Medulla oblongata (tissue), 1 donor: ENCODE measurements around the gene RFC3.
A peak's percentile ranks its signal among the peaks of the same experiment; 100 is the strongest.
"Not testable (repeated sequence)": the region's sequence is repeated elsewhere in the genome, so short reads cannot be mapped to it uniquely, and the experiment has no call there.

Experiments
- DNase-seq: peaks from one replicate; pipeline ENCODE4 v3.0.0-alpha.2; 2015; ENCODE audit errors: extremely low spot score

Gene RFC3, protein sequence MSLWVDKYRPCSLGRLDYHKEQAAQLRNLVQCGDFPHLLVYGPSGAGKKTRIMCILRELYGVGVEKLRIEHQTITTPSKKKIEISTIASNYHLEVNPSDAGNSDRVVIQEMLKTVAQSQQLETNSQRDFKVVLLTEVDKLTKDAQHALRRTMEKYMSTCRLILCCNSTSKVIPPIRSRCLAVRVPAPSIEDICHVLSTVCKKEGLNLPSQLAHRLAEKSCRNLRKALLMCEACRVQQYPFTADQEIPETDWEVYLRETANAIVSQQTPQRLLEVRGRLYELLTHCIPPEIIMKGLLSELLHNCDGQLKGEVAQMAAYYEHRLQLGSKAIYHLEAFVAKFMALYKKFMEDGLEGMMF

DNA sequence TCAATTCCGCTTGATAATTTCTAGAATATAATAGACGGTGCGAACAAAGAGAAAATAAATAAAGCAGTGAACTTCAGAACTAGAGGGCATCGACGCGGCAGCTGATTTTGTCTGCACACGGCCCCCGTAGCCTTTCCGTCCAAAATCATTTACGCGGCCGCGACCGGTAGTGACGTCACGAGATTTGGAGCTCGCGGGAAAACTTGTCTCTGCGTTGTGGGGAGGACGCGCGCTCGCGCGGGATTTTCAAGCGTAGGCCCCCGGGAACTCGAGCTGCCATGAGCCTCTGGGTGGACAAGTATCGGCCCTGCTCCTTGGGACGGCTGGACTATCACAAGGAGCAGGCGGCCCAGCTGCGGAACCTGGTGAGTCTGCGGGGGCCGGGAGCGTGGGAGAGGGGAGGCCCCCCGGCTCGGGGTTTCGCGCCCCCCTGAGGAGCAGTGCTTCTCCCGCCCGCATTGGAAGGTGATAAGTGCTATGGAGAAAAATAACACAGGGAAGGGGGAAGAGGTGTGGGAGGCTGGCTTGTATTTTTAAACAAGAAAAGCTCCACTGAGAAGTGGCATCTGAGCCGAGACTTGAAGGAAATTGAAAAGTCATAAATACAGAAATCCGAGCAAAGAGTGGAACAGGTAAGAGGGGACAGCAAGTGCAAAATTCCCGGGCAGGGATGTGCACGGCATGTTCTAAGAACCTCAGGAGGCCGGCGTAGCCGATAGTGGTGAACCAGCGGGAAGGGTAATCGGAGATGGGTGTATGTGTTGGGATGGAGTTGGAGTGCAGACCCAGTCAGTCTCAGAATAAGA is at the start of gene RFC3:
TSS of gene RFC3 (plus strand) at position 249 of the 806 bp plus-strand sequence. CDS start at position 279, 30 bp downstream.
- peak; percentile 94 for DNase-seq

DNA sequence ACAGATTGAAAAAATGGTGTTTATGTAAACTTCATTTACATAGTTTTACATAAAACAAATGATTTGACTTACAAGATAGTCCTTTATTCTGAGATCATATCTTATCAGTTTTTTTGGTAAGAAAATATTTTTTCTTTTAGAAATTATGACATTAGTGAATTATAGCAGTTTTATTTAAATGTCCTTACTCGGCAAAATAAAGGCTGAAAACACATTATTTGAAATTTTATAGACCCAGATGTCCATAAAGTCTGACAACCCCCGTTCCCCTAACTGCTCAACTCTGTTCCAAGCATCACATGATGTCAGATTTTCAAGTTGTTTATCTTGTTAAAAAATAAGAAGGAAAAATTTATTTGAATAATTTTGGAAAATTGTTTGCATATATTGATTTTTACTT is 46.7 kb upstream of the RFC3 start:
- DNase-seq, result no peak

DNA sequence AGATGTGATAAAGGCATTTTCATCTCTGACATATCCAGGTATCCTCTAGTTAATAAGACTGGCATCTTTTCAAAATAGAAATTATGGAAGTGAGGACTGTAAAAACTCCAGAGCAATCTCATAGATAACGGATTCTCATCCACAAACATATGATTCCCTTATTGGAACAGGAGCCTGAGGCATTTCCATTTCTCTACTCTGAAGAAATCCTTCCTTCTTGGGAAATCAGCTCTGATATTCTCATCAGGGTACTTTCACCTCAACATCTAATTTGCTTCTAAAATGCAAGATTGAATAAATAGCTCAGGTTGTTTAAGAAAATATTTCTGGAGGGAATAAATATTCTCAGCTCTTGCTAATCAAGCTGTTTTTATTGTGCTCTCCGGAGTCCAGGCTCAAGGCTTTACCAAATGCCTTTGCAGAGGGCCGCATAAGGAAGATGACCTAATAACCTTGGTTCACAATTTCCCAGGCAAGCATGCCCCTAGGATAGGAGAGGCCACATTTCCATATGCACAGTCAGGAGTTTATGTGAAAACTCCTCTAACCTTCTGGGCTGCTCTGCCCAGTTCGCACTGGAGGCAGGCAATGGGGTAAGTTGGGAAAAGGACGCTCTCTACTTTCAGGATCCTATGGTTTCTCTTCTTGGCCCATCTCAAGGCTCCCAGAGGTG is 44.0 kb upstream of the RFC3 start:
- DNase-seq, result no peak

DNA sequence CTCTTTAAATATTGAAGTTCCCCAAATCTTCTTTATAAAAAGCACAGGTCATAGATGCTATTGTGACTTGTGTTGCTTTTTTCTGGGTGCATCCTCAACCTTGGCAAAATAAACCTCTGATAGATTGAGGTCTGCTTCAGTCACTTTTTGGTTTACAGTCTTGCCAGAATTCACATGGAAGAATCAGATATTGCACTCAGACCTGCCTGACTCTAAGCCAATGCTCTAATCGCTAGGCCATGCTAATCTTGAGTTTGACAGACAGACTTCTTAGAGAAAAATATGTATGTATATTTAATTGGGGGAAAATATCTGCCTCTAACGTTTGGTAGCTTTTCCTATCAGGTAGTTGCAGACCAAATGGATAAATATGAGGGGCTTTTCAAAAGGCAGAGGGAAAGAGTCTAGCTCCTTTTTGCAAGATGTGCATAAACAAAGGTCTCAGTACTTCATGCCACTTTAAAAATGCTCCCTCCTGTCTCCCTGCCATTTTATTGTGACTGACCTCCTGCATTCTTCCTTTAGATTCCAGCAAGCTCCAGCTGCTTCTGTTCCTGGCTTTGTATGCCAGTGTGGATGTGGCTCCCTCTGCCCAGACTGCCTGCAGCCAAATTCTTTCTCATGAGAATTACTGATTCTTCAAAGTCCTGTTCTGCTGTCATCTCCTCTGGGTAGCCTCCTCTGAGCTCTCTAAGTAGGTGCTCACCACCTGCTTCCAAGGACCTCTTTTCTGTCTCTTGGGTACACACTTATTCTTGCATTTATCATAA is 42.4 kb upstream of the RFC3 start:
- no peak for DNase-seq

DNA sequence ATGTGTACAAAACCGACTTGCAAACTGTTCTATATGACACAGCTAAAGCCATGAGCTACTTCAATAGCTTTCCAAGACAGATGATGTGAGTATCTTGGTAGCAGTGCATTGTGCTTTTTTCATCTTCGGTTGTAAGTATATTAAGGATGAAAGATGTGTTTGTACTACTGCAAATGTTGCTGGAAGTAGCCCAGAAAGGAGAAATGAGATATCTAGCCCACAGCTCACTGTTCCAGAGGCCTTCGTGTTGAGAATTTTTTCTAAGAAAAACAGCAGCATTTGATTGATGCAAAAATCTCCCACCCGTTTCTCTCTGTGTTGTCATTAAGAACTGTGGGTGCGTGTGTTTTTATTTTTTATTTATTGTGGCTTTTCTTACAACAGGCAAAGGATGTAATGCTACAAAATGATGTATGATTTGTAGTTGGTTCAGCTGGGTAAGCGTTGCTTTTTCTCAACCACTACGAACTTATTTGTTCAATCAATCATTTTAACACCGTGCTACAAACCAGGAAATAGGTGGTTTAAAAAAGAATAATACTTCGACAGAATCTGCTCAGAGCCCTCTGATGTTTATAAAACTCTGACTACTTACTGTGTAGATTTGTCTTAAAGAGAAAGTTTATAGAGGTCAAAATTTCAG is 41.6 kb upstream of the RFC3 start:
- no peak for DNase-seq

DNA sequence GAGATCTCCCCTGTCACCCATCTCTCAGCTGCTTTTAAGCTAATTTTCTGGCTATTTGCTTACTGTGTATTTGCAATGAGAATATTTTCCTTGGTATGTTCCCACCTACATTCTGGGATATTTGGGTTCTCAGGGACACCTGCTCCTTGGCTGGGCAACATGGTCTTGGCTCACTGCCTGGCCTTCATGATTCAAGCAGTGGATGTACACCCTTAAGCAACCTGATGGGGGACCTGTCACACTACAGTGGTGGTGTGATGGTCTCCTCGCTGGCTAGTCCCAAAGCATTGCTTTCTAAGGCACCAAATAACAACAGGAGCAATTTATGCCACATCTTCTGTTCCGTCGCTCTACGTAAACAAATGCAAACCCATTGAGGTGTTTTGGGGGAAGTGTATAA is 35.3 kb upstream of the RFC3 start:
- DNase-seq, result no peak

DNA sequence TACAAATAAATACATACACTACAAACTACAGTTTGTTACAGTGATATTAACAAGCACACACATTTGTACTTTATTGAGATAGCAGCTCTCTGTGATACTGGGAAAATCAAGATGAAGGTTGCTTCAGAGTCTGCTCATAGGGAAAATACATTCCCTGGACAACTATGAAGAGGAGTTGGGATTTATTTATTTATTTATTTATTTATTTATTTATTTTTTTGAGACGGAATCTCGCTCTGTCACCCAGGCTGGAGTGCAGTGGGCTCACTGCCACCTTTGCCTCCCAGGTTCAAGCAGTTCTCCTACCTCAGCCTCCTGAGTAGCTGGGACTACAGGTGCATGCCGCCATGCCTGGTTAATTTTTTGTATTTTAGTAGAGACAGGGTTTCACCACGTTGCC is 34.7 kb upstream of the RFC3 start:
- not testable (repeated sequence) for DNase-seq

DNA sequence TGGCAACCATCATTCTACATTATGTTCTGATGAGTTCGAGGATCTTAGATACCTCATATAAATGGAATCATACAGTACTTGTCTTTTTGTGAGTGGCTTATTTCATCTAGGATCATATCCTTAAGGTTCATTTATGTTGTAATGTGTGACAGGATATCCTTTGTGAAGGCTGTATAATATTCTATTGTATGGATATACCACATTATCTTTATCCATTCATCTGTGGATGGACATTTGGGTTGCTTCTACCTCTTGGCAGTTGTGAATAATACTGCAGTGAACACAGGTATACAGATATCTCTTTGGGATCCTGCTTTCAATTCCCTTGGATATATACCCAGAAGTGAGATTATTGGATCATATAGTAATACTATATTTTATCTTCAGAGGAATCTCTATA is 33.2 kb upstream of the RFC3 start:
- DNase-seq, result no peak

DNA sequence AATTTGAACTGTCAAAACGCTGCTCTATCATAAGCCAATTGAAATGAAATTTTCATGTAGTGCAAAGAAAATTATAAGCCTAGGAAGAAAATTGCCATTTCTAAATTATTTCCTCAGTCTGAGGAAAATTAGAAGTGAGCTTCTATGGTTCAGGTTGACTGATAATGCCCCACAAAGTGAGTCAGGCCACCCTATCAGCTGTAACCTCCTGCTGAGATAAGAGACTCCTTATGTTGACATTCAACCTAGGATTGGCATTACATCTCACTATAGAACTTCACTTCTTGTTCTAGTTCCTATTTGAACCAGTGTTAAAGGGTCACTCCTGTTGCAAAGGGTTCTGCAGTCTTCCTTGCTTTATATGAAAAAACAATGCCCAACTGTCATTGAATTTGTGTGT is 32.6 kb upstream of the RFC3 start:
- DNase-seq, result no peak

DNA sequence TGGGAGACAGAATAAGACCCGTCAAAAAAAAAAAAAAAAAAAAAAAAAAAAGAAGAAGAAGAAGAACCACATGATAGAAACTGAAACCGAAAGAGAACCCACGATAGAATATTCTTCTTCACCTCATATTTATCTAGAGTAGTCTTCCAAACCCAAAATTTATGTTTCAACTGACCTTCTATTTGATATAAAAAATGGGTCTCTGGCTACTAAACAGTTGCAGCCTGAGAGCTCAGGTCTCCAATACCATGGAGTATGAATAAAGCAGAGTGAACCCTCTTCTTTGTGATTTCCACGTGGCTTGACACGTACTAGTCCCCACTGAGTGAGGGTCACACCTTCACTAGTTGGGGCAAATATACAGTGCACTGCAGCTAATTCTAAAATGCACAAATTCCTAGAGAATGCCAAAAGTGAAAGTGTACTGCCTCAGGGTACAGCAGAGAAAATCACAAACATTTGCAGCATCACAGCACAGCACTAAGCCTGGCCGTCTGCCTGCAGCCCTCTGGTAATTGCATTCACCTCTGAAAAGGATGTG is 30.8 kb upstream of the RFC3 start:
- DNase-seq, result no peak

DNA sequence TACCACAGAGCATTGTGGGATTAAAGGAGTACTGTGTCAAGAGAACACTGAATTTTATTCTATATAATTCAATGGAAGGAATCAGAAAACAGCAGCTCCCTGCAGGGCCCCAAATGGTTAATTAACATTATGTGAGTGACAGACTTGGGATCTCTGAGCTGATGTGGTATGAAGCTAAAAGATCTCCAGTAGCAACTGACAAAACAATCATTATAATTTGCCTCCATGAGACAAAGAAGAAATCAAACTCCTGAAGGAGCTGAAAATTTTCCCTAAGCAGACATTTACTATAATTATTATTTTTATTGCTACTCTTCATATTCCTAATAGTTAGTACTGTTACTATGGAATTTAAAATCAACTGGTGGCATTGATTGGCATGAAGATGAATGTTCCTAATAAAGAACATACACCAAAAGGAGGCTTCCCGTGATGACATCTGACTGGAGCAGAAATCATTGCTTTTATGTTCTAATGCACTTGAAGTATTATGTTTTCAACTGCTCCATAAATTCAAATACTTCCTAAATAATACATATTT is 28.8 kb upstream of the RFC3 start:
- no peak for DNase-seq

DNA sequence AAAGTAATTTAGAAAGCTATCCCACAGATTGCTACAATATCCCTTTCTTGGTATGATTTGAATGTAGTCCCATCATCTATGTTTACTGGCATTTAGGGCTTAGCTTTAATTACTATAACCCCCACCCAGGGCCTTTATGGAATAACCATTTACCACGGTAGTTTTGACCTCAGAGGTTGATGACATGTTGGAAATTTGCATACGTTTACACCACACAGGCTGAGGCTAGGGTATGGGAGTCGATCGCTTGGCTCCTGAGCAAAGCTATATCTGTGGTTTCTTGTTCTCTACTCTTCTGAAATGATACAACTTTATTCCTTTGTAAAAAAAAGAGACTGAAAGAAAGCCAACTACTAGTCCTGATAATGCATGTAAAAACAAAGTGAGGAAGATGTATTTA is 28.2 kb upstream of the RFC3 start:
- no peak for DNase-seq

DNA sequence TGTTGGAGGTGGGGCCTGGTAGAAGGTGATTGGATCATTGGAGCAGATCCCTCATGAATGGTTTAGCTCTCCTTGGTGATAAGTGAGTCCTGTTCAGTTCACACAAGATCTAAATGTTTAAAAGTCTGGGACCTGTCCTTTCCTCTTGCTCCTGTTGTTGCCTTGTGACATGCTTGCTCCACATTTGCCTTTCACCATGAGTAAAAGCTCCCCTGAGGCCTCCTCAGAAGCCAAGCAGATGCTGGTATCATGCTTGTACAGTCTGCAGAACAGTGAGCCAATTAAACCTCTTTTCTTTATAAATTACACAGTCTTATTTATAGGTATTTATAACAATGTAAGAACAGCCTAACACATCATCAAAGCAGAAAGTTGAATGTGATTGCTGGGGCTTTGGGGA is 24.2 kb upstream of the RFC3 start:
- DNase-seq, result no peak

DNA sequence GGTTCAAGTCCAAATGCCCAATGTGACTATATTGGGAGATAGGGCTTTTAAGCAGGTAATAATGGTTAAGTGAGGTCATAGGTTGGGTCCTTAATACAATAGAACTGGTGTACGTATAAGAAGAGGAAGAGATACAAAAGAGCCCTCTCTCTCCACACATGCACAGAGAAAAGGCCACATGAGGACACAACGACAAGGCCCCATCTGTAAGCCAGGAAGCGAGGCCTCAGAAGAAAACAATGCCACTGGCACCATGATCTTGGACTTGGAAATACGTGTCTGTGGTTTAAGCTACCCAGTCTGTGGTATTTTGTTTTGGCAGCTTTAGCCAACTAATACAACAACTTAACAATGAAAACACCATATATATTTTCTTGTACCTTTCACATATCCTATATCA is 23.4 kb upstream of the RFC3 start:
- DNase-seq, result peak; percentile 31

DNA sequence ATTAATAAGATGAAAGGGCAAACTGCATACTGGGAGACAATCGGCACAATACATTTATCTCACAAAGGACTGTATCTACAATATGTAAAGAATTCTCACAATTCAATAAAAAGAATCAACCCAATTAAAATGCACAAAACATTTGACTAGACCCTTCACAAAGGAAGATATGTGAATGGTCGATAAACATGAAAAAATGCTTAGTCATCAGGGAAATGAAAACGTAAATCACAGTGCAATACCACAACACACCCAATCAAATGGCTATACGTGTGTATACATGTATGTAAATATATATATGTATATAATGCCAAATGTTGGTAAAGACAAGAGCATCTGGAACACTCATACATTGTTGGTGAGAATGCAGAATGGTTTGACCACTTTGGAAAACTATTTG is 21.9 kb upstream of the RFC3 start:
- no peak for DNase-seq

DNA sequence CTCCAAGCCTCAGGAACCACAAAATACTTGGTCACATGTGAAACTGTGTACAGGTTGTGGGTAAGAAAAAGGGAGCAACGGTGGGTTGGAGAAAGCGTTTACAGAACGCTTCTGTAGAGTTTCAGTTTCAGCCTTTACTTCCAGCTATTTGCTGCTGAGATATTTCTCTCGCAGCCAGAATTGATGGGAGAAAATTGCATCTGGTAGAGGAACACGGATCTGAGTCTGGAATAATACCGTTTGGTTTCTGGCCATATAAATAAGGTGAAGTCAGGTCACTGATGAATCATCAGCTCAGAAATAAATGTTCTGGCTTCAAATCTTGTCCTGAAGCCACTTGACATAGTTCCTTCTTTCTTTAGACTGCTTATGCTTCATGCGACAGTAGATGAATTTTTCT is 20.3 kb upstream of the RFC3 start:
- peak; percentile 35 for DNase-seq

DNA sequence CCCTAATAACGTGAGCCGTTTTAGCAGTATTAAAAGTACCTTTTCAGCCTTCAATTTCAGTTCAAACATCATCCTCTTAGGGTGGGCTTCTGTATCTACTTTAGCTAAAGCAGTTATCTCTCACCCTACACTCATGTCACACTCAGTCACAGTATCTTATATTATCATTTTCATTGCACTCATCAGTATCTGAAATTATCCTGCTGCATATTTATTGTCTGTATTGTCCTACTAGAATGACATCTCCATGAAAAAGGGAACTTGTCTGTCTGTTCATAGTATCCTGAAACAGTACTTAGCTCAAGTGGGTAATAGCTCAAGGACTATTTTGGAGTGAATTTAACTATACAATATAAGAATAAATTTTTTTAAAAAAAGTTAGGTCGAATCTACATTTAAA is 19.9 kb upstream of the RFC3 start:
- DNase-seq, result no peak

DNA sequence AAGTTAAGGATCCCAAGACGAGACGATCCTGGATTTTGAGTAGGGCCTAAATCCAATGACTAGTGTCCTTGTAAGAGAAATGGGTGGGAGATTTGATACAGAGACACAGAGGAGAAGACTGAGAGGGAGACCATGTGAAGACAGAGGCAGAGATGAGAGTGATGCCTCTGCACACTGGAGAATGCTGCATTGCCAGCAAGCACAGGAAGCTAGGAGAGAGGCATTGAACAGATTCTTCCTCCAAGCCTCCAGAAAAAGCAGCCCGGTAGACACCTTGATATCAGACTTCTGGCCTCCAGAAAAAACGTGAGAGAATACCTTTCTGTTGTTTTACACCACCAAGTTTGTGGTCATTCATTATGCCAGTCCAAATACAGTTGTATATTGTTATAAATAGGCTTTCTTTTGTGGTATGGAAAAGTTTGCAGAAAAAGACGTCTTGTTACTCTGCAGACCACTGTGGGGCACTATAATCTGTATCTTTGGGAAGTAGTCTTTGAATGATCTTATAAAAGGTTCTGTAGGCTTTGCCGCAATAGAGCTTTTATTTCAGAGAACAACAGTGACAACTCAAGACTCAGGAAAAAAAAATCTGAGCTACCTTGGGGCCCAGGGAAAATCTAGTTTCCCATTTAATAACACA is 17.9 kb upstream of the RFC3 start:
- peak; percentile 65 for DNase-seq

DNA sequence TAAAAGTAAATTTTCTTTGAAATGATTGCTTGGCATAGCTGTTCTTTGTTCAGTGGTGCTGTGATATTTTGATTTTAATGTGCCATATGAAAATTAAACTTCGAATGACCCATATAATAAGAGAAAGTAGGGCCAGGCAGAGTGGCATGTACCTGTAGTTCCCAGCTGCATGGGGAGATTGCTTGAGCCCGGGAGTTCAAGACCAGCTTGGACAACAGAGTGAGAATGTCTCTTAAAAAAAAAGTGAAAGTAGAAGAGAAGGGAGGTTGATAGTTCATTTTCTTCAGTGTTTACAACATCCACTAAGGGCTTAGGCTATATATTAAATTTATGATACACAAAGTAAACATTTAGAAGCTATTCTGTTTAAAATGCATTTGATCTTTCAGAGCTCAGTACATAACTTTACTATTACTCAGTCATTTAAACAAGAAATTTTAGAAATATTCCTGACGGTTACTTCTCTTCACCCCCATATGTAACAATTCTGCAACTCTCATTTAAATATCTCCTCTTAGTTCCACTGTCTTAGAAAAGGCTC is 17.2 kb upstream of the RFC3 start:
- DNase-seq, result no peak
